ENCODE results near the gene USP19.

DNA sequence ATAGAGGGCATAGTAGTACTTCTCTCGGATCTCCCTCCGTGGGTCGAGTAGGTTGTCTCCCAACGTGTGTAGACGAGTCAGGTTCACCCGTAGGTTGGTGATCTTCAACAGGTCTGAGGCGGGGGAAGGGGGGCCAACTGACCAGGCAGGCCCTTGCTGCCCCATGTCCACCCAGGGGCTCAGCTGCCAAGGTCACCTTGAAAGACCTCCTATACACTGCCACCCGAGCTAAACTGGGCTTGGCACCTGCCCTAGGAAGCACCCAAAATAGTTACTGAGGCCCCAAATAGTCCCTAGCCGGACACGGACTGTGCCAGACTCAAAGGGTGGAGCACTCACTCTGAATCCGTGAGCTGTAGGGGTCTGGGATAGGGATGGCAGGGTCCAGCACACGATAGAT, 10.4 kb upstream of the USP19 start:
- TF ChIP-seq, protein P1, sequence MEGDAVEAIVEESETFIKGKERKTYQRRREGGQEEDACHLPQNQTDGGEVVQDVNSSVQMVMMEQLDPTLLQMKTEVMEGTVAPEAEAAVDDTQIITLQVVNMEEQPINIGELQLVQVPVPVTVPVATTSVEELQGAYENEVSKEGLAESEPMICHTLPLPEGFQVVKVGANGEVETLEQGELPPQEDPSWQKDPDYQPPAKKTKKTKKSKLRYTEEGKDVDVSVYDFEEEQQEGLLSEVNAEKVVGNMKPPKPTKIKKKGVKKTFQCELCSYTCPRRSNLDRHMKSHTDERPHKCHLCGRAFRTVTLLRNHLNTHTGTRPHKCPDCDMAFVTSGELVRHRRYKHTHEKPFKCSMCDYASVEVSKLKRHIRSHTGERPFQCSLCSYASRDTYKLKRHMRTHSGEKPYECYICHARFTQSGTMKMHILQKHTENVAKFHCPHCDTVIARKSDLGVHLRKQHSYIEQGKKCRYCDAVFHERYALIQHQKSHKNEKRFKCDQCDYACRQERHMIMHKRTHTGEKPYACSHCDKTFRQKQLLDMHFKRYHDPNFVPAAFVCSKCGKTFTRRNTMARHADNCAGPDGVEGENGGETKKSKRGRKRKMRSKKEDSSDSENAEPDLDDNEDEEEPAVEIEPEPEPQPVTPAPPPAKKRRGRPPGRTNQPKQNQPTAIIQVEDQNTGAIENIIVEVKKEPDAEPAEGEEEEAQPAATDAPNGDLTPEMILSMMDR (conservative IDR thresholded peaks at IDR 0.05; ENCODE audit: low read length): no peak
- TF ChIP-seq EZH2phosphoT487 (IDR thresholded peaks at IDR 0.05; ENCODE audit: borderline replicate concordance, low read depth, low read length): no peak
